Naive thymus-derived CD4-positive, alpha-beta T cell (primary cell): ENCODE data around the gene CTR9. TPM values are rescaled to one million over a fixed set of nuclear protein-coding genes. Genes with fewer than 3 reads are reported as not detected.

Source experiments
- ATAC-seq: fragments of 150-1000 bp; cut with Tn5 transposase; 2 replicates; pipeline ENCODE4 v1.10.0; 2021; ENCODE audit warnings: mild to moderate bottlenecking, moderate library complexity
- CTCF ChIA-PET: fragments of 350-600 bp; sonication (Branson Sonifier 250); formaldehyde crosslinking; loops from one replicate; lab custom pipeline; 2021; ENCODE audit warnings: antibody characterized with exemption; lab: Charles Lee
- POLR2A ChIA-PET: fragments of 350-600 bp; sonication (Branson Sonifier 250); formaldehyde crosslinking; loops from one replicate; lab custom pipeline; 2021; ENCODE audit warnings: antibody characterized with exemption, inconsistent platforms; lab: Charles Lee
- DNase-seq, 9 donors: peaks; one replicate each; pipeline versions ENCODE4 v3.0.0 to v3.0.0-alpha.2; 2020 to 2022; ENCODE audit warnings: mixed read lengths in 1 of 9
- H3K27ac ChIP-seq: one replicate; pipeline ENCODE4 v1.7.0; 2013; ENCODE audit warnings: mild to moderate bottlenecking, low read depth, low read length, moderate library complexity
- H3K27me3 ChIP-seq, 2 donors: one replicate each; pipeline ENCODE4 v1.7.0; 2013; ENCODE audit warnings: low read length in 2 of 2, mild to moderate bottlenecking in 2 of 2, moderate library complexity in 2 of 2; ENCODE audit not compliant: control insufficient read depth in 2 of 2, insufficient read depth in 2 of 2
- H3K36me3 ChIP-seq, 3 experiments: 1 replicate in 2 of 3; 2 replicates in 1 of 3; pipeline ENCODE4 v1.7.0; 2013; ENCODE audit warnings: low read length in 3 of 3, mild to moderate bottlenecking in 3 of 3, moderate library complexity in 1 of 3; ENCODE audit not compliant: insufficient read depth in 3 of 3, control insufficient read depth in 2 of 3
- H3K4me1 ChIP-seq, 2 donors: one replicate each; pipeline ENCODE4 v1.7.0; 2013; ENCODE audit warnings: low read length in 2 of 2, mild to moderate bottlenecking in 2 of 2, moderate library complexity in 1 of 2; ENCODE audit not compliant: control insufficient read depth in 2 of 2, insufficient read depth in 2 of 2
- H3K4me3 ChIP-seq: 2 replicates; pipeline ENCODE4 v1.7.0; 2013; ENCODE audit warnings: mild to moderate bottlenecking, low read length
- H3K9me3 ChIP-seq, 3 experiments: 1 replicate in 2 of 3; 2 replicates in 1 of 3; pipeline ENCODE4 v1.7.0; 2013; ENCODE audit warnings: low read length in 3 of 3; ENCODE audit not compliant: control insufficient read depth in 2 of 3
- H3K27ac Mint-ChIP-seq, 9 donors: one replicate each; pipeline ENCODE4 v1.8.0; 2020 to 2022; ENCODE audit warnings: mixed read lengths in 9 of 9, mild to moderate bottlenecking in 8 of 9, moderate library complexity in 5 of 9, inconsistent platforms in 2 of 9
- H3K27me3 Mint-ChIP-seq, 5 donors: one replicate each; pipeline ENCODE4 v1.8.0; 2021 to 2022; ENCODE audit warnings: mixed read lengths in 5 of 5, mild to moderate bottlenecking in 1 of 5
- H3K36me3 Mint-ChIP-seq, 5 donors: one replicate each; pipeline ENCODE4 v1.8.0; 2020 to 2022; ENCODE audit warnings: mixed read lengths in 5 of 5, mild to moderate bottlenecking in 3 of 5, inconsistent platforms in 1 of 5
- H3K4me1 Mint-ChIP-seq, 7 donors: one replicate each; pipeline ENCODE4 v1.8.0; 2020 to 2022; ENCODE audit warnings: mixed read lengths in 7 of 7, mild to moderate bottlenecking in 3 of 7, inconsistent platforms in 1 of 7
- H3K4me3 Mint-ChIP-seq, 10 donors: one replicate each; pipeline ENCODE4 v1.8.0; 2020 to 2022; ENCODE audit warnings: mild to moderate bottlenecking in 10 of 10, mixed read lengths in 10 of 10, moderate library complexity in 6 of 10, inconsistent platforms in 2 of 10
- H3K9me3 Mint-ChIP-seq, 11 donors: one replicate each; pipeline ENCODE4 v1.8.0; 2020 to 2022; ENCODE audit warnings: mixed read lengths in 11 of 11, mild to moderate bottlenecking in 4 of 11, inconsistent platforms in 1 of 11, moderate library complexity in 1 of 11
- intact Hi-C, 2 donors: fragments of 100-400 bp; cut with micrococcal nuclease; formaldehyde crosslinking; loops; one replicate each; pipeline ENCODE4 v1.15.1; 2023
- polyA plus RNA-seq, 2 donors: library from polyadenylated mRNA; unstranded; fragments of 300-500 nt; fragmentation: Illumina TruSeq; gene quantifications; one replicate each; pipeline ENCODE4 v1.2.3, GENCODE V29; 2021
- total RNA-seq, 6 experiments: library from RNA in 5 of 6; stranded (reverse) in 5 of 6; gene quantifications; 1 replicate in 5 of 6; 2 replicates in 1 of 6; pipeline ENCODE4 v1.2.3 and lab custom pipeline; 2021 to 2026

CTR9 gene
- total and polyA plus RNA-seq, 7 experiments from 2014 or later, result 23.8 to 70.3 (median 51.7) TPM

- H3K4me1 ChIP-seq, result peaks cover 29 to 41% of the 10 kb centered on the region in 2 donors
- H3K4me3 ChIP-seq, result peak overlapping the region; percentile 98
- ChIA-PET CTCF (interaction anchor here (0.6 to 2.3 kb wide), 9 partner anchors 15 to 123 kb away, joined by 3 to 10 read pairs (median 4); partner anchors contain the start of gene ZBED5), POLR2A (interaction anchor here (0.8 to 6.5 kb wide), 28 partner anchors 9 to 1348 kb away, joined by 3 to 416 read pairs (median 8); partner anchors contain the start of genes CTR9, USP47, ZBED5 and ZNF143)
- peaks cover 36 to 50% (median 37%) of the 10 kb centered on the region in 3 experiments for H3K36me3 ChIP-seq
- peaks cover 30 to 58% (median 48%) of the 10 kb centered on the region in 7 donors for H3K4me1 Mint-ChIP-seq
- ATAC-seq (no peak), DNase-seq (no peak)
- H3K4me3 Mint-ChIP-seq, result peak overlapping the region; percentile 93 to 98 (median 97)
- H3K9me3 ChIP-seq, result no peaks in the 10 kb centered on the region
- peaks cover 0 to 5% (median 0%) of the 10 kb centered on the region in 5 donors for H3K27me3 Mint-ChIP-seq
- H3K9me3 Mint-ChIP-seq, result peaks cover 0 to 9% (median 0%) of the 10 kb centered on the region in 11 donors
- H3K27ac Mint-ChIP-seq, result peak overlapping the region; percentile 95 to 99 (median 98)
- H3K36me3 Mint-ChIP-seq, result peaks cover 7 to 43% (median 32%) of the 10 kb centered on the region in 5 donors
- H3K27me3 ChIP-seq, result no peaks in the 10 kb centered on the region
- intact Hi-C loops, result loop anchor here (1.0 to 5.0 kb wide), 12 partner anchors 16 to 1035 kb away; partner anchors contain the start of genes CTR9 (in 2 of the 2), ZBED5 (in 2 of the 2), AMPD3 (in 1 of the 2) and GALNT18 (in 1 of the 2)
- peak overlapping the region; percentile 95 for H3K27ac ChIP-seq
Measured at GRCh38 chr11:10808235-10808552, 57.1 kb downstream of the CTR9 start.

- H3K4me1 Mint-ChIP-seq, result peaks cover 25 to 53% (median 43%) of the 10 kb centered on the region in 7 donors
- ATAC-seq (peak; percentile 95), DNase-seq (peak; percentile 97 to 99 (median 99))
- Histone ChIP-seq H3K27ac (peak within 1 kb of the TSS; percentile 95), H3K9me3 (no peaks in the 10 kb centered on the region), H3K36me3 (peaks cover 30 to 44% (median 31%) of the 10 kb centered on the region in 3 experiments), H3K4me1 (peaks cover 29 to 37% of the 10 kb centered on the region in 2 donors), H3K4me3 (peak within 1 kb of the TSS; percentile 98), H3K27me3 (no peaks in the 10 kb centered on the region)
- peaks cover 0 to 9% (median 0%) of the 10 kb centered on the region in 11 donors for H3K9me3 Mint-ChIP-seq
- POLR2A ChIA-PET, result interaction anchor here (0.5 to 6.5 kb wide), 56 partner anchors 8 to 1463 kb away, joined by 3 to 416 read pairs (median 6); partner anchors contain the start of genes AMPD3, CTR9, RNF141 and USP47
- peak within 1 kb of the TSS; percentile 95 to 99 (median 98) for H3K27ac Mint-ChIP-seq
- CTCF ChIA-PET, result interaction anchor here (0.5 to 2.3 kb wide), 14 partner anchors 12 to 219 kb away, joined by 3 to 10 read pairs (median 3); partner anchors contain the start of gene ZBED5
- H3K4me3 Mint-ChIP-seq, result peak within 1 kb of the TSS; percentile 93 to 98 (median 97)
- H3K27me3 Mint-ChIP-seq, result peaks cover 0 to 5% (median 0%) of the 10 kb centered on the region in 5 donors
- intact Hi-C loops, result loop anchor here (1.0 to 5.0 kb wide), 15 partner anchors 11 to 1034 kb away; partner anchors contain the start of genes CTR9 (in 2 of the 2), ZBED5 (in 2 of the 2), AMPD3 (in 1 of the 2) and GALNT18 (in 1 of the 2)
- peaks cover 2 to 37% (median 27%) of the 10 kb centered on the region in 5 donors for H3K36me3 Mint-ChIP-seq
Measured at GRCh38 chr11:10808553-10809372, 57.7 kb downstream of the CTR9 start, which contains the start of gene EIF4G2. EIF4G2 (minus strand) TSS chr11:10808926.

- Mint-ChIP-seq H3K9me3 (peaks cover 0 to 9% (median 0%) of the 10 kb centered on the region in 11 donors), H3K4me1 (peaks cover 23 to 45% (median 37%) of the 10 kb centered on the region in 7 donors), H3K27ac (peak overlapping the region; percentile 95 to 99 (median 98)), H3K27me3 (peaks cover 0 to 5% (median 0%) of the 10 kb centered on the region in 5 donors), H3K4me3 (peak overlapping the region; percentile 93 to 98 (median 97)), H3K36me3 (peaks cover 0 to 32% (median 24%) of the 10 kb centered on the region in 5 donors)
- DNase-seq (peak in 2 of 9 donors; percentile 32 to 57), ATAC-seq (peak; percentile 6)
- intact Hi-C loops, result loop anchor here (1.0 to 5.0 kb wide), 11 partner anchors 12 to 1033 kb away; partner anchors contain the start of genes AMPD3 (in 1 of the 2), GALNT18 (in 1 of the 2) and RNF141 (in 1 of the 2)
- POLR2A ChIA-PET, result interaction anchor here (0.6 to 6.5 kb wide), 55 partner anchors 7 to 1462 kb away, joined by 3 to 416 read pairs (median 6); partner anchors contain the start of genes AMPD3, CTR9, RNF141 and USP47
- no peaks in the 10 kb centered on the region for H3K9me3 ChIP-seq
- no peaks in the 10 kb centered on the region for H3K27me3 ChIP-seq
- peak overlapping the region; percentile 95 for H3K27ac ChIP-seq
- peaks cover 23 to 36% (median 23%) of the 10 kb centered on the region in 3 experiments for H3K36me3 ChIP-seq
- peak overlapping the region; percentile 98 for H3K4me3 ChIP-seq
- H3K4me1 ChIP-seq, result peaks cover 23 to 32% of the 10 kb centered on the region in 2 donors
- CTCF ChIA-PET, result interaction anchor here (0.9 to 2.3 kb wide), 10 partner anchors 13 to 122 kb away, joined by 3 to 10 read pairs (median 3); no protein-coding TSS in a partner anchor
Measured at GRCh38 chr11:10809373-10810160, 58.5 kb downstream of the CTR9 start.

- intact Hi-C loops, result no loop called here
- Histone ChIP-seq H3K4me3 (no peak overlapping the region), H3K4me1 (peaks cover 3 to 6% of the 10 kb centered on the region in 2 donors), H3K27ac (no peak overlapping the region), H3K36me3 (no peaks in the 10 kb centered on the region), H3K27me3 (no peaks in the 10 kb centered on the region), H3K9me3 (no peaks in the 10 kb centered on the region)
- ATAC-seq (no peak), DNase-seq (no peak)
- H3K4me3 Mint-ChIP-seq, result no peak overlapping the region
- H3K4me1 Mint-ChIP-seq, result peaks cover 5 to 14% (median 10%) of the 10 kb centered on the region in 7 donors
- POLR2A ChIA-PET, result interaction anchor here (0.7 to 1.6 kb wide), 3 partner anchors 10 to 44 kb away, joined by 3 to 5 read pairs (median 5); partner anchors contain the start of gene ZBED5
- H3K9me3 Mint-ChIP-seq, result peaks cover 0 to 3% (median 0%) of the 10 kb centered on the region in 11 donors
- H3K27ac Mint-ChIP-seq, result no peak overlapping the region
- H3K27me3 Mint-ChIP-seq, result peaks cover 0 to 17% (median 0%) of the 10 kb centered on the region in 5 donors
- H3K36me3 Mint-ChIP-seq, result peaks cover 0 to 8% (median 0%) of the 10 kb centered on the region in 5 donors
- CTCF ChIA-PET, result interaction anchor here (1.4 kb wide), 1 partner anchor 92 kb away, joined by 3 read pairs; no protein-coding TSS in a partner anchor
Measured at GRCh38 chr11:10813945-10814344, 62.9 kb downstream of the CTR9 start.

GRCh38 chr11:10818594-10818993 is 67.5 kb downstream of the CTR9 start:
- Histone ChIP-seq H3K27me3 (no peaks in the 10 kb centered on the region), H3K4me3 (no peak overlapping the region), H3K36me3 (no peaks in the 10 kb centered on the region), H3K27ac (no peak overlapping the region), H3K9me3 (no peaks in the 10 kb centered on the region), H3K4me1 (no peaks in the 10 kb centered on the region)
- ChIA-PET POLR2A (interaction anchor here (1.3 kb wide), 1 partner anchor 9 kb away, joined by 3 read pairs; no protein-coding TSS in a partner anchor), CTCF (interaction anchor here (0.6 kb wide), 1 partner anchor 59 kb away, joined by 3 read pairs; no protein-coding TSS in a partner anchor)
- ATAC-seq (no peak), DNase-seq (no peak)
- H3K4me1 Mint-ChIP-seq, result peaks cover 0 to 6% (median 0%) of the 10 kb centered on the region in 7 donors
- peaks cover 0 to 2% (median 0%) of the 10 kb centered on the region in 11 donors for H3K9me3 Mint-ChIP-seq
- H3K27ac Mint-ChIP-seq, result no peak overlapping the region
- intact Hi-C loops, result no loop called here
- peaks cover 4 to 18% (median 8%) of the 10 kb centered on the region in 5 donors for H3K36me3 Mint-ChIP-seq
- H3K27me3 Mint-ChIP-seq, result peaks cover 0 to 12% (median 0%) of the 10 kb centered on the region in 5 donors
- H3K4me3 Mint-ChIP-seq, result no peak overlapping the region
